Midbrain (tissue), 1 donor: ENCODE results near the gene AKAP6.
"Not testable (repeated sequence)": the region's sequence is repeated elsewhere in the genome, so short reads cannot be mapped to it uniquely, and the experiment has no call there.

ENCODE experiments used
- DNase-seq: peaks from one replicate; lab custom pipeline; 2025; lab: John Stamatoyannopoulos, UW

The AKAP6 gene

GRCh38 chr14:32370714-32371113, 41.6 kb downstream of the AKAP6 start:
- DNase-seq: no peak

- no peak for DNase-seq
Observed at GRCh38 chr14:32372154-32372553, 43.1 kb downstream of the AKAP6 start.

GRCh38 chr14:32373174-32373573, 44.1 kb downstream of the AKAP6 start:
- not testable (repeated sequence) for DNase-seq

- DNase-seq: no peak
Observed at GRCh38 chr14:32374155-32374554, 45.1 kb downstream of the AKAP6 start.

GRCh38 chr14:32375663-32376062, 46.6 kb downstream of the AKAP6 start:
- DNase-seq: no peak

GRCh38 chr14:32377046-32377646, 48.0 kb downstream of the AKAP6 start:
- DNase-seq: no peak

GRCh38 chr14:32378284-32378683, 49.2 kb downstream of the AKAP6 start:
- DNase-seq: no peak

- no peak for DNase-seq
Observed at GRCh38 chr14:32379447-32379846, 50.3 kb downstream of the AKAP6 start.

GRCh38 chr14:32381869-32382268, 52.8 kb downstream of the AKAP6 start:
- no peak for DNase-seq

GRCh38 chr14:32382704-32383103, 53.6 kb downstream of the AKAP6 start:
- DNase-seq: peak; percentile 32

GRCh38 chr14:32383364-32384009, 54.4 kb downstream of the AKAP6 start:
- no peak for DNase-seq

- DNase-seq: no peak
Observed at GRCh38 chr14:32384464-32384863, 55.4 kb downstream of the AKAP6 start.

- not testable (repeated sequence) for DNase-seq
Observed at GRCh38 chr14:32387295-32387694, 58.2 kb downstream of the AKAP6 start.

- no peak for DNase-seq
Observed at GRCh38 chr14:32393119-32393518, 64.0 kb downstream of the AKAP6 start.

GRCh38 chr14:32394038-32394437, 64.9 kb downstream of the AKAP6 start:
- no peak for DNase-seq

GRCh38 chr14:32396885-32397284, 67.8 kb downstream of the AKAP6 start:
- DNase-seq: peak; percentile 44

GRCh38 chr14:32397861-32398640, 69.0 kb downstream of the AKAP6 start:
- no peak for DNase-seq

GRCh38 chr14:32399920-32400319, 70.8 kb downstream of the AKAP6 start:
- no peak for DNase-seq

GRCh38 chr14:32400480-32400879, 71.4 kb downstream of the AKAP6 start:
- DNase-seq: no peak

GRCh38 chr14:32403021-32403420, 73.9 kb downstream of the AKAP6 start:
- DNase-seq: no peak

- DNase-seq: no peak
Observed at GRCh38 chr14:32403688-32404087, 74.6 kb downstream of the AKAP6 start.

- no peak for DNase-seq
Observed at GRCh38 chr14:32404784-32405573, 75.9 kb downstream of the AKAP6 start.
